HepG2 (cell line): Measurements from ENCODE around the gene SEC16A. TPM values are rescaled to one million over a fixed set of nuclear protein-coding genes. Genes with fewer than 3 reads are reported as not detected.

Experiments
- ATM ChIP-seq: fragments of 450-650 bp; IDR thresholded peaks from 2 replicates; pipeline ENCODE4 v1.7.1; 2017; ENCODE audit warnings: mild to moderate bottlenecking, borderline replicate concordance
- GABPB1 ChIP-seq: IDR thresholded peaks from 2 replicates; pipeline ENCODE4 v1.6.1; 2016; ENCODE audit warnings: mild to moderate bottlenecking, missing genetic modification reagents, moderate library complexity, missing compliant biosample characterization
- HNRNPL ChIP-seq: fragments of 200-400 bp; formaldehyde crosslinking; IDR thresholded peaks from 2 replicates; pipeline ENCODE4 v1.6.1; 2017; ENCODE audit warnings: mild to moderate bottlenecking, low read depth, low read length
- NR2F1 ChIP-seq, 2 experiments: fragments of 450-650 bp in 1 of 2; formaldehyde crosslinking in 1 of 2; IDR thresholded peaks; 2 replicates each; pipeline versions ENCODE4 v1.5.0 to v1.6.1; 2016 to 2020; ENCODE audit warnings: mild to moderate bottlenecking in 1 of 2, missing compliant biosample characterization in 1 of 2, missing genetic modification reagents in 1 of 2, moderate library complexity in 1 of 2
- ZNF652 ChIP-seq: IDR thresholded peaks from 2 replicates; pipeline ENCODE4 v1.6.1; 2016; ENCODE audit warnings: low read depth, borderline replicate concordance
- ZNF850 ChIP-seq: sonication (generic); formaldehyde crosslinking; conservative IDR thresholded peaks from 2 replicates; pipeline ENCODE4 v1.9.0; 2021; ENCODE audit warnings: mild to moderate bottlenecking, missing genetic modification reagents
- polyA plus RNA-seq, 8 experiments: library from polyadenylated mRNA; depleted of rRNA in 3 of 8; stranded (reverse) in 7 of 8; unstranded in 1 of 8; fragments of >200 nt; fragmentation: Illumina TruSeq in 4 of 8; extraction: Trizol in 4 of 8; gene quantifications; 2 replicates each; pipeline versions ENCODE4 v1.2.1 to v1.2.3, GENCODE V29; 2011 to 2016; ENCODE audit warnings: low read depth in 4 of 8, missing spikeins in 1 of 8, mixed read lengths in 1 of 8; ENCODE audit not compliant: insufficient read depth in 1 of 8
- total RNA-seq, 5 experiments: library from RNA; depleted of rRNA; stranded (reverse); fragments of >200 nt; fragmentation: Illumina TruSeq; extraction: Trizol; gene quantifications; 2 replicates each; pipeline ENCODE4 v1.2.3, GENCODE V29; 2016; ENCODE audit warnings: low read depth in 1 of 5
- TF ChIP-seq, protein P1 (sequence below): sonication (generic); formaldehyde crosslinking; IDR thresholded peaks from one replicate; pipeline ENCODE4 v1.5.1; 2020; ENCODE audit warnings: mild to moderate bottlenecking, missing genetic modification reagents; ENCODE audit errors: not compliant biosample characterization
- TF ChIP-seq, protein P2 (sequence below): fragments of 450-650 bp; IDR thresholded peaks from 2 replicates; pipeline ENCODE4 v1.6.1; 2017; ENCODE audit warnings: mild to moderate bottlenecking
- TF ChIP-seq, protein P3 (sequence below): sonication (generic); formaldehyde crosslinking; conservative IDR thresholded peaks from 2 replicates; pipeline ENCODE4 v1.4.0; 2020; ENCODE audit warnings: missing genetic modification reagents
- TF ChIP-seq, protein P4 (sequence below): sonication (generic); formaldehyde crosslinking; IDR thresholded peaks from 2 replicates; pipeline ENCODE4 v1.4.0; 2020; ENCODE audit warnings: missing genetic modification reagents, borderline replicate concordance
- TF ChIP-seq, protein P5 (sequence below): sonication (generic); formaldehyde crosslinking; IDR thresholded peaks from 2 replicates; pipeline ENCODE4 v1.4.0; 2020; ENCODE audit warnings: missing genetic modification reagents

SEC16A gene
- total and polyA plus RNA-seq, 2 of the 13 experiments (the other 11 are each of a cell fraction or from before 2014, with no cell fraction given), result 15.9 to 18.9 TPM

DNA sequence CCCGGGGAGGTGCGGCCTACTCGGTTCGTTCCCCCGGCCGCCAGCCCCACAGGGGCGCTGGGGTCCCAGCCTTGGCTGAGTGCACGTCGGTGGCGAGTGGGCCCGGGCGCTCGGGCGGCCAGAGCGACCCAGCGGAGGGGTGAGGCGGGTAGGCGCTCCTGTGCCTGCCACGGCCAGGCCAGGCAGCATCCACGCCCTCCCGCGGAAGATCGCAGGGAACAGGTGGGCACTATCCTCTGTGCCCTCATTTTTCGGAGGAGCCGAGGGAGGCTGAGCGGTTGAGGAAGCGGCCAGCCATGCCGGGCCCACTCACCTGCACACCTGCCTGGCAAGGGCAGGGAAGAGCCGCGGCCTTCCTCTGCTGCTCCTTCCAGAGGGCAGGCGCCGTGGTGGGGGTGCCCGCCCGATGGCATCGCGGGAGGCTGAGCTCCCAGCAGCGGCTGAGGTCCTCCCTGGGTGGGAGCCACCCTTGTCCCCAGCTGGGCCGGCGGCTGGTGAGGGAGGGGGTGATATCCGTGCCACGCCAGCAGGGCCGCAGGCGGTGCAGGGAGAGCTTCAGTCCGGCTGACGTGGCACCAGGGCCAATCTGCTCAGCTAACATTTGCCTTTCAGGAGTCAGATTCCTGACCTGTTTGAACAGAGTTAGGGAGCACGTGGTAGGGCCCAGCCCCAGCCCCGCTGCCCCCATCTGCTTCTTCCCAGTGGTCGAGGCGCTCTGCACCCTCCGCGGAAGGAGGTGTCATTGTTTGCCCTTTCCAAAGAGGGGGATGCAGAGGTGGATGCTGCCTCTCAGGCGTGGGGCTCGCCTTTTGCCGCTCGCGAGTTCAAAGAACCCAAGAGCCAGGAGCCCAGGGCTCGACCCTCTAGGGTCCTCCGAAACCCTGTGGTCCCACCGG lies 1.6 kb upstream of the SEC16A start (continued):
- TF ChIP-seq, protein P1, sequence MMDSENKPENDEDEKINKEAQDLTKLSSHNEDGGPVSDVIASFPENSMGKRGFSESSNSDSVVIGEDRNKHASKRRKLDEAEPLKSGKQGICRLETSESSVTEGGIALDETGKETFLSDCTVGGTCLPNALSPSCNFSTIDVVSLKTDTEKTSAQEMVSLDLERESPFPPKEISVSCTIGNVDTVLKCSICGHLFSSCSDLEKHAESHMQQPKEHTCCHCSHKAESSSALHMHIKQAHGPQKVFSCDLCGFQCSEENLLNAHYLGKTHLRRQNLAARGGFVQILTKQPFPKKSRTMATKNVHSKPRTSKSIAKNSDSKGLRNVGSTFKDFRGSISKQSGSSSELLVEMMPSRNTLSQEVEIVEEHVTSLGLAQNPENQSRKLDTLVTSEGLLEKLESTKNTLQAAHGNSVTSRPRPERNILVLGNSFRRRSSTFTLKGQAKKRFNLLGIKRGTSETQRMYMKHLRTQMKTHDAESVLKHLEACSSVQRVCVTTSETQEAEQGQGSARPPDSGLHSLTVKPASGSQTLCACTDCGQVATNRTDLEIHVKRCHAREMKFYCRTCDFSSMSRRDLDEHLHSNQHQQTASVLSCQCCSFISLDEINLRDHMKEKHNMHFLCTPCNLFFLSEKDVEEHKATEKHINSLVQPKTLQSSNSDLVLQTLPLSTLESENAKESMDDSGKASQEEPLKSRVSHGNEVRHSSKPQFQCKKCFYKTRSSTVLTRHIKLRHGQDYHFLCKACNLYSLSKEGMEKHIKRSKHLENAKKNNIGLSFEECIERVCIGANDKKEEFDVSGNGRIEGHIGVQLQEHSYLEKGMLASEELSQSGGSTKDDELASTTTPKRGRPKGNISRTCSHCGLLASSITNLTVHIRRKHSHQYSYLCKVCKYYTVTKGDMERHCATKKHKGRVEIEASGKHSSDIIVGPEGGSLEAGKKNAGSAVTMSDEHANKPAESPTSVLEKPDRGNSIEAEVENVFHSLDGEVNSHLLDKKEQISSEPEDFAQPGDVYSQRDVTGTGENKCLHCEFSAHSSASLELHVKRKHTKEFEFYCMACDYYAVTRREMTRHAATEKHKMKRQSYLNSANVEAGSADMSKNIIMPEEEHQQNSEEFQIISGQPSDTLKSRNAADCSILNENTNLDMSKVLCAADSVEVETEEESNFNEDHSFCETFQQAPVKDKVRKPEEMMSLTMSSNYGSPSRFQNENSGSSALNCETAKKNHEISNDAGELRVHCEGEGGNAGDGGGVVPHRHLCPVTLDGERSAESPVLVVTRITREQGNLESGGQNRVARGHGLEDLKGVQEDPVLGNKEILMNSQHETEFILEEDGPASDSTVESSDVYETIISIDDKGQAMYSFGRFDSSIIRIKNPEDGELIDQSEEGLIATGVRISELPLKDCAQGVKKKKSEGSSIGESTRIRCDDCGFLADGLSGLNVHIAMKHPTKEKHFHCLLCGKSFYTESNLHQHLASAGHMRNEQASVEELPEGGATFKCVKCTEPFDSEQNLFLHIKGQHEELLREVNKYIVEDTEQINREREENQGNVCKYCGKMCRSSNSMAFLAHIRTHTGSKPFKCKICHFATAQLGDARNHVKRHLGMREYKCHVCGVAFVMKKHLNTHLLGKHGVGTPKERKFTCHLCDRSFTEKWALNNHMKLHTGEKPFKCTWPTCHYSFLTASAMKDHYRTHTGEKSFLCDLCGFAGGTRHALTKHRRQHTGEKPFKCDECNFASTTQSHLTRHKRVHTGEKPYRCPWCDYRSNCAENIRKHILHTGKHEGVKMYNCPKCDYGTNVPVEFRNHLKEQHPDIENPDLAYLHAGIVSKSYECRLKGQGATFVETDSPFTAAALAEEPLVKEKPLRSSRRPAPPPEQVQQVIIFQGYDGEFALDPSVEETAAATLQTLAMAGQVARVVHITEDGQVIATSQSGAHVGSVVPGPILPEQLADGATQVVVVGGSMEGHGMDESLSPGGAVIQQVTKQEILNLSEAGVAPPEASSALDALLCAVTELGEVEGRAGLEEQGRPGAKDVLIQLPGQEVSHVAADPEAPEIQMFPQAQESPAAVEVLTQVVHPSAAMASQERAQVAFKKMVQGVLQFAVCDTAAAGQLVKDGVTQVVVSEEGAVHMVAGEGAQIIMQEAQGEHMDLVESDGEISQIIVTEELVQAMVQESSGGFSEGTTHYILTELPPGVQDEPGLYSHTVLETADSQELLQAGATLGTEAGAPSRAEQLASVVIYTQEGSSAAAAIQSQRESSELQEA, result peak; percentile 68
- no peak for TF ChIP-seq ZNF652 (CRISPR knock-in tag)
- no peak for TF ChIP-seq NR2F1 (CRISPR knock-in tag; IDR thresholded peaks at IDR 0.05)
- no peak for TF ChIP-seq GABPB1 (CRISPR knock-in tag)
- TF ChIP-seq, protein P2, sequence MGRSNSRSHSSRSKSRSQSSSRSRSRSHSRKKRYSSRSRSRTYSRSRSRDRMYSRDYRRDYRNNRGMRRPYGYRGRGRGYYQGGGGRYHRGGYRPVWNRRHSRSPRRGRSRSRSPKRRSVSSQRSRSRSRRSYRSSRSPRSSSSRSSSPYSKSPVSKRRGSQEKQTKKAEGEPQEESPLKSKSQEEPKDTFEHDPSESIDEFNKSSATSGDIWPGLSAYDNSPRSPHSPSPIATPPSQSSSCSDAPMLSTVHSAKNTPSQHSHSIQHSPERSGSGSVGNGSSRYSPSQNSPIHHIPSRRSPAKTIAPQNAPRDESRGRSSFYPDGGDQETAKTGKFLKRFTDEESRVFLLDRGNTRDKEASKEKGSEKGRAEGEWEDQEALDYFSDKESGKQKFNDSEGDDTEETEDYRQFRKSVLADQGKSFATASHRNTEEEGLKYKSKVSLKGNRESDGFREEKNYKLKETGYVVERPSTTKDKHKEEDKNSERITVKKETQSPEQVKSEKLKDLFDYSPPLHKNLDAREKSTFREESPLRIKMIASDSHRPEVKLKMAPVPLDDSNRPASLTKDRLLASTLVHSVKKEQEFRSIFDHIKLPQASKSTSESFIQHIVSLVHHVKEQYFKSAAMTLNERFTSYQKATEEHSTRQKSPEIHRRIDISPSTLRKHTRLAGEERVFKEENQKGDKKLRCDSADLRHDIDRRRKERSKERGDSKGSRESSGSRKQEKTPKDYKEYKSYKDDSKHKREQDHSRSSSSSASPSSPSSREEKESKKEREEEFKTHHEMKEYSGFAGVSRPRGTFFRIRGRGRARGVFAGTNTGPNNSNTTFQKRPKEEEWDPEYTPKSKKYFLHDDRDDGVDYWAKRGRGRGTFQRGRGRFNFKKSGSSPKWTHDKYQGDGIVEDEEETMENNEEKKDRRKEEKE, result no peak
- TF ChIP-seq, protein P3, sequence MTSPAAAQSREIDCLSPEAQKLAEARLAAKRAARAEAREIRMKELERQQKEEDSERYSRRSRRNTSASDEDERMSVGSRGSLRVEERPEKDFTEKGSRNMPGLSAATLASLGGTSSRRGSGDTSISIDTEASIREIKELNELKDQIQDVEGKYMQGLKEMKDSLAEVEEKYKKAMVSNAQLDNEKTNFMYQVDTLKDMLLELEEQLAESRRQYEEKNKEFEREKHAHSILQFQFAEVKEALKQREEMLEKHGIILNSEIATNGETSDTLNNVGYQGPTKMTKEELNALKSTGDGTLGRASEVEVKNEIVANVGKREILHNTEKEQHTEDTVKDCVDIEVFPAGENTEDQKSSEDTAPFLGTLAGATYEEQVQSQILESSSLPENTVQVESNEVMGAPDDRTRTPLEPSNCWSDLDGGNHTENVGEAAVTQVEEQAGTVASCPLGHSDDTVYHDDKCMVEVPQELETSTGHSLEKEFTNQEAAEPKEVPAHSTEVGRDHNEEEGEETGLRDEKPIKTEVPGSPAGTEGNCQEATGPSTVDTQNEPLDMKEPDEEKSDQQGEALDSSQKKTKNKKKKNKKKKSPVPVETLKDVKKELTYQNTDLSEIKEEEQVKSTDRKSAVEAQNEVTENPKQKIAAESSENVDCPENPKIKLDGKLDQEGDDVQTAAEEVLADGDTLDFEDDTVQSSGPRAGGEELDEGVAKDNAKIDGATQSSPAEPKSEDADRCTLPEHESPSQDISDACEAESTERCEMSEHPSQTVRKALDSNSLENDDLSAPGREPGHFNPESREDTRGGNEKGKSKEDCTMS (CRISPR knock-in tag), result no peak
- TF ChIP-seq, protein P4, sequence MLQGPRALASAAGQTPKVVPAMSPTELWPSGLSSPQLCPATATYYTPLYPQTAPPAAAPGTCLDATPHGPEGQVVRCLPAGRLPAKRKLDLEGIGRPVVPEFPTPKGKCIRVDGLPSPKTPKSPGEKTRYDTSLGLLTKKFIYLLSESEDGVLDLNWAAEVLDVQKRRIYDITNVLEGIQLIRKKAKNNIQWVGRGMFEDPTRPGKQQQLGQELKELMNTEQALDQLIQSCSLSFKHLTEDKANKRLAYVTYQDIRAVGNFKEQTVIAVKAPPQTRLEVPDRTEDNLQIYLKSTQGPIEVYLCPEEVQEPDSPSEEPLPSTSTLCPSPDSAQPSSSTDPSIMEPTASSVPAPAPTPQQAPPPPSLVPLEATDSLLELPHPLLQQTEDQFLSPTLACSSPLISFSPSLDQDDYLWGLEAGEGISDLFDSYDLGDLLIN (CRISPR knock-in tag), result no peak
- no peak for TF ChIP-seq ATM
- TF ChIP-seq ZNF850 (CRISPR knock-in tag), result no peak
- TF ChIP-seq, protein P5, sequence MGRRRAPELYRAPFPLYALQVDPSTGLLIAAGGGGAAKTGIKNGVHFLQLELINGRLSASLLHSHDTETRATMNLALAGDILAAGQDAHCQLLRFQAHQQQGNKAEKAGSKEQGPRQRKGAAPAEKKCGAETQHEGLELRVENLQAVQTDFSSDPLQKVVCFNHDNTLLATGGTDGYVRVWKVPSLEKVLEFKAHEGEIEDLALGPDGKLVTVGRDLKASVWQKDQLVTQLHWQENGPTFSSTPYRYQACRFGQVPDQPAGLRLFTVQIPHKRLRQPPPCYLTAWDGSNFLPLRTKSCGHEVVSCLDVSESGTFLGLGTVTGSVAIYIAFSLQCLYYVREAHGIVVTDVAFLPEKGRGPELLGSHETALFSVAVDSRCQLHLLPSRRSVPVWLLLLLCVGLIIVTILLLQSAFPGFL (CRISPR knock-in tag), result no peak
- TF ChIP-seq HNRNPL, result 0 out of 2 replicates have a peak, but pooled peaks have one; percentile 37
